ENCODE data around the gene PTPRK. TPM values are rescaled to one million over a fixed set of nuclear protein-coding genes. Genes with fewer than 3 reads are reported as not detected.
A peak's percentile ranks its signal among the peaks of the same experiment; 100 is the strongest.

PTPRK gene
- total RNA-seq, 2 donors from 2014 or later: 113 to 121 TPM

DNA sequence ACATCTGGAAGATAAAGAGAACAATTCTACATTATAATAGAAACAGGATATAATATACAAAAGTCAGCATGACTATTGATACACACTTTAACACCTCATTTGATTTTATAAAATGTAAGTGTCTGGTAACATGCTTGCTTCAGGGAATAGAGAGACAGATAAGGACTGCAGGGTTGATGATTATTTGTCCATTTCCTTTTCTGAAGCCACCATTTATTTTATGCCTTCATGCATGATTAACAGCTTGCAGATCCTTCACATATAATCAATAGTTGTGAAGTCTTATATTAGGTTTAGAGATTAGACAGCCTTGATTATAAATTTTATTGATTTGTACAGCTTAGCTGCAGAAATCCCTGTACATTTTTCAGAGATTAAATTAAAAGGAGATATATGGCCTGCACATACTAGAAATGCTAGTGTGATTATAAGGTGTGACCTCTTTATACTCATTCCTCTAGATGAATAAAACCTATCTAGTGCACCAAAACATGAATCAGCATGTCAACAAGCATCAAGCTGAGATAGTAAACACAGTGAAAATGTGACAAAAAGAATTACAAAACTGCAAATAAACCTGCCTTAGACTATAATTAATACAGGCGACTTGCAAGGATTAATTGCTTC is 420.7 kb downstream of the PTPRK start:
- DNase-seq: no peak
- ATAC-seq: no peak

DNA sequence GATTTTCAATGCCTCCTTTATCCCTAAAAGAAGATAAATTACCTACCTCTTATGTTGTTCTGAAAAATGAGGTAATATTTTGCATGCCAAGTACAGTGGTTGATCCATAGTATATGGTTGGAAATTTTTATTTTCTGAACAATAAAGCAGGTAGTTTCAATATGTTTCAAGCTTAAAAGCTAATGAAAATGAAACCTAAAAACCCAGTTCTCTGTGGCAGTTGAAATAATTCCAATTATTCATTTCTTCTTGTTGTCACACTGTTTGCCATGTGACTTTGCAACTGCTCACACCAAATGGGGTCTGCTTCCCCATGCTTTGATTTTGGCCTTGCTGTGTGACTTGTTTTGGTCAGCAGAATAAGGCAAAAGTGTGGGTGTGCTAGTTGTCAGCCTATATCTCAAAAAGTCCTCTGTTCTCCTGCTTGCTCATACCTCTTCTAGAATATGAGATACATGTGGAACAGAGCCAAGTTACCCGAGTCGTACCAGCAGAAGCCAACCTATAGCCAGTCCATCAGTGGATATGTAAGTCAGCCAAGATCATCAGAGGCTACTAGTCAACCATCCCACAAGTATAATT is 422.3 kb downstream of the PTPRK start:
- DNase-seq (no peak), ATAC-seq (no peak)
- intact Hi-C loops (cut with DNase I, micrococcal nuclease): no loop called here

More for the DNA sequence above, 420.7 kb downstream of the PTPRK start:
- intact Hi-C loops (cut with DNase I, micrococcal nuclease): no loop called here

DNA sequence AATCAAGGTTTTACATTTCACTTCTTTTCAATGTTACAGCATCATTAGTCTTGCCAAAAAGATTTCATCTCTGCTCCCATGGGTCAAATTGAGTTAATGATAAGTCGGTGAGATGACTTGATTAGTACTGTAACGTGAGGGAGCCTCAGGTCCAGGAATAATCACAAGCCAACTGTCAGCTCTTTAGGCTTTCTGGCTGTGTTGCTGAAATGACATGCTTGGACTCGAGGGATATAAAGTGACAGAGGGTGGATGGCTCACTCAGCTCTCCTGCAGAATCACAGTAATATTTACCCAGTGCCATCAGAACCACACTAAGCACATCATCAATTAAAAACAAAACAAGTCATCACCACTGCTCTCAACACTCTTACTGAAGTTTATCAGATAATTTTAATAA is 423.4 kb downstream of the PTPRK start:
- DNase-seq (no peak), ATAC-seq (no peak)
- intact Hi-C loops (cut with DNase I, micrococcal nuclease): no loop called here

DNA sequence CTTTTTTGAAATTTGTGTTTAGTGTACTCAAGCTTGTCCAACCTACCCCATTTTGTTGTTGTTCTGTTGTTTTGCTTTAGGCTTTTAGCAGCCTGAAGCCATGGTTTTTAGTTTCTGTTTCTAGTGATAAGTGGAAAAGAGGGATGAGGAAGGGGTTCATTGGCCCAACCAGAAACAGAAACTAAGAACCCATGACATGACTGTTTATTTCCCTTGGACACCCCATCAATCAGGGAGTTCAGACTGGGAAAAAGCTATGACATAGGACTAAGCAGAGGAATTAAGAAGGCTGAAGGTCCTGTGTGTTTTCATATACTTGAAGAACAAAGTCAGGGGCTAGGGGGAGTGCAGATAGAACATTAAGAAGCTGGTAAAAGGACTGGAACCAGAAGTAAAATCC is 425.0 kb downstream of the PTPRK start:
- intact Hi-C loops (cut with DNase I, micrococcal nuclease): no loop called here
- DNase-seq (no peak), ATAC-seq (no peak)

DNA sequence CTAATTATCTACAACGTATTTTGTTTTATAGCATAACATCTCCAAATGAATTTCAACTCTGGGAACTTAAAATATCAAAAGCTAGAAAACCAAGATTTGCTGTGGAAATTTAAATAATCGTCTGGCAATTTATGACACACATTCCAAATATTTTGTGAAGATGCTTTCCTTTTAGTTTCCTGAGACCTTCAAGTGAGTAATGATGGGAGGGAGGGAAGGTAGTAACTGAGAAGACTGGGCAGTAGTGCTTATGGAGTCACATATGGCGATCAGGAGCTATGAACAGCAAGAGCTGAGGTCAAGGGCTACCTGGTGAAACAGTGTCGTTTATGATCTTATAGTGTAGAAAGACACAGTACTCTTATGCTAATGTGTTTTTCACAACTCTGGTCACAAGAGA is 441.4 kb downstream of the PTPRK start:
- DNase-seq: no peak
- ATAC-seq: no peak
- intact Hi-C loops (cut with DNase I, micrococcal nuclease): no loop called here

DNA sequence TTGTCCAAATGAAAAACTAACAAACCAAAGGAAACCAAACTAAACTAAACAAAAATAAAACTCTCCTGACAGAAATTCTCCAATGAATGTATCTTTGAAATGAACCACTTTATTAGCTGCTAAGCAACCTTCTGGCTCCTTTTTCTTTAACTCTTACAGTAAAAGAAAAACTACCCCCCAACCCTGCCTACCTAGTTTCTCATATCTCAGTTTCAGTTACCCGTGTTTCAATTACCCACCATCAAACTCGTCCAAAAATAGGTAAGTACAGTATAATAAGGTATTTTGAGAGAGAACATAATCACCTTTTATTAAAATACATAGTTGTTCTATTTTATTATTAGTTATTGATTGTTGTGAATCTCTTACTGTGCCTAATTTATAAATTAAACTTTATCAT is 442.1 kb downstream of the PTPRK start:
- ATAC-seq (no peak), DNase-seq (no peak)
- intact Hi-C loops (cut with DNase I, micrococcal nuclease): no loop called here

DNA sequence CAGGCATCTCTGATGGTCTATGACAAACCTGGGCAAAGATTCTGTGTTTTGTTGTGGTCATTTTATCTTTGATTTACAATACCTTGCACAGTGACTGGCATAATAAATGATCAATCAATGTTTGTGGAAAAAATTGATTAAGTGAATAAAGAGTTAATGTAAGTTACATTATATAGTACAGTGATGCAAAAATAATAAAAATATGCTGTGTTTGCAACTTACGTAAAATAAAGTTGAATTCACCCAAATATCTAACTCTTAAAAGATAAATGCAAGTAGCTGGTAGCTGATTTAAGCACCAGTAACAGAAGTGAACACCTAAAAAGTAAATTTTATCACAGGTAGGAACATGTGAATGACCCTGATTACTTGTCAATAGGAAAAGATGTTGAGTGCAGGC is 443.6 kb downstream of the PTPRK start:
- ATAC-seq: no peak
- intact Hi-C loops (cut with DNase I, micrococcal nuclease): no loop called here
- no peak for DNase-seq

DNA sequence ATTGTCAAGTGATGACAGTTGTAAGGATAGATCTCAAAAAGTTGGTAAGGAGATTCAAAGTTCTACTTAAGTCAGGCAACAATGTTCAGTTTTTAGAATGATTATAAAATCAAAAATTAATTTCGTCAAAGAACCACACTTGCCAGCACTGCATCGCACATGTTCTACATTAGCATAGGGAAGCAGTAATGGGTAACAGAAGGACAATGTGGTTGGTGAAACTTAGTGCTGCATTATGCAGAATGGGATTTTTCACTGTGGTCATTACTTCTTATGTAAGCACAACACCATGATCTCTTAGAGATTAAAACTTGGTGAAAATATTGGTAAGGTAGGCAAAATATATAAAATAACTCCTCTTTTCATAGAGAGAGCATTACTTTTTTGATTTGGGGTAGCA is 445.8 kb downstream of the PTPRK start:
- DNase-seq (no peak), ATAC-seq (no peak)
- intact Hi-C loops (cut with DNase I, micrococcal nuclease): no loop called here

DNA sequence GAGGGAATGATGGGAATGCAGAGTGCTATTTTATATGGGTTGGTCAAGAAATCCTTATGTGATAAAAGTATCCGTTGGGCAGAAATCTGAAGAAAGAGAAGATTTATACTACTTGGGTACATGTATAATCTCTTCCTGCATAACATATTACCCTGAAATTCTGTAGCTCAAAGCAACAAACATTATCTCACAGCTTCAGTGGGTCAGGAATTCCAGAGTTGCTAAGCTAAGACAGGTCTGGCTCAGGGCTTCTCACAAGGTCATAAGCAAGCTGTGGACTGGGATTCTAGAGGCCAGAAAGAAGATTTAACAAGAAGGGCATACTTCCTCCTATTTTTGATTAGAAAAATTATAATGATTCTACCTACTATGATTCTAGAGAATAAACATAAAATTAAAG is 447.0 kb downstream of the PTPRK start:
- intact Hi-C loops (cut with DNase I, micrococcal nuclease): no loop called here
- ATAC-seq (no peak), DNase-seq (no peak)

DNA sequence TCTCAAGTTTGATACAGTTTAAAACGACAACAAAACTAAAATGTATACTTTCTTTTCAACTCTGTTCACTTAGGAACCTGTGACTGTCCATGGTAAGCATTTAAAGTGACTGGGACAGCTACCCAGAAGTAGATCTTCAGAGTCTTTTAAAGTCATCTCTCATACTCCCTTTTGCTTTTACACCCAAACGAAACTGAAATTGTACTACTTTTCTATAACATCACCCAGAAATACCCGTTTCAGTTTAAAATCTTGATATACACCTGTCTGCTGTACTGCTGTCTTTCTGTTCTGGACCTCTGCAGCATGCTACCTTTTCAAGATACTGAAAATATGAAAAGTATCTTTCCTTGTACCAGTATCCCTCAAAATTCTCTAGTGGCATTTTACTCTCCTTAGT is 449.2 kb downstream of the PTPRK start:
- ATAC-seq: no peak
- intact Hi-C loops (cut with DNase I, micrococcal nuclease): no loop called here
- DNase-seq: no peak

DNA sequence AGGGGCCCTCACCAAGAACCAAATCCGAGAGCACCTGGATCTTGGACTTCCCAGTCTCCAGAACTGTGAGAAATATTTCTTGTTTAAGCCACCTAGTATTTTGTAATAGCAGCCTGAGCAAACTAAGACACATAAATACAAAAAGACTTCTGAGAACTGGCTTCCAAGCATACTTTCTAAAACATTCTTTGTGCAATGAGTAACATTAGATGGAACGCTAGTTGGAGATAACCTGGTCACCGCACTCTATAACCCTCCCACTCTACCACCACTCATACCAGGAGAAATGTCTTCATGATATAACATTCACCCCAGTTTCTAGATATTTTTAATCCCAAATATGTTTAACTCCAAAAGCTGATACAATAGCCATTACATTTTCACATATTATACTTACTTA is 450.0 kb downstream of the PTPRK start:
- intact Hi-C loops (cut with DNase I, micrococcal nuclease): no loop called here
- no peak for ATAC-seq

DNA sequence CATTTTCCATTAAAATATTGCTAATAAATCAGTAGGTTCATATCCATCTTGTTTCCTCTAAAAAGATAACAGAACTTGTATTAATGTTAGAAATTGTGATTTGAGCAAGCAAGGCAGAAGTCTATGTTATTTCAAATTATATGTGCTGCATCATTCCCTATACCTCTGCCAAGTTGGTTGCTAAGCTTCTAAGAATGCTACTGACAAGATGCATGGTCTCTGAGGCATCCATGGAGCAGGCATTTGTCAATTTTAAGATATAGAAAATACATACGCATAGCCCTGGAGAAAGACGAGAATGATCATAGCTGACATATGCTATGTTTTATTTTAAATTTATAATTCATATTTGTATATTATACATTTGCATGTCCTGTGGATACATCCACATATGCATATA is 451.2 kb downstream of the PTPRK start:
- ATAC-seq: no peak
- intact Hi-C loops (cut with DNase I, micrococcal nuclease): no loop called here
- no peak for DNase-seq

More for the DNA sequence above, 450.0 kb downstream of the PTPRK start:
- DNase-seq: no peak

DNA sequence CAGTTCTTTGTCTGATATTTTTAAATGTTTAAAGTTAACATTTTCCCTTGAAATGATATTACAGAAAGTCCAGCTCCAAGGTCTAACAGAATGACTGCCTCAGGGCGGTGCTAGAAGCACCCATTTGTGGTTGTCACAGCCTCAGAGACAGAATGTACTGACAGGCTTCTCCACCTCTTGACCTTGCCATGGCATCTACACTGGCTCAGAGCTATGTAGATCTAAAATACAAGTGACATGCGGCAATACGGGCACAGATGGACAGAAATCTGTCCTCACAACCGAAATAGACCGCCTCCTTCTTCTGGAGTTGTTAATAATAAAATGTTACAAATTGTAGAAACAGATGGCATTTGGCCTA is 452.3 kb downstream of the PTPRK start:
- DNase-seq (no peak), ATAC-seq (peak; percentile 39)
- intact Hi-C loops (cut with DNase I, micrococcal nuclease): no loop called here

DNA sequence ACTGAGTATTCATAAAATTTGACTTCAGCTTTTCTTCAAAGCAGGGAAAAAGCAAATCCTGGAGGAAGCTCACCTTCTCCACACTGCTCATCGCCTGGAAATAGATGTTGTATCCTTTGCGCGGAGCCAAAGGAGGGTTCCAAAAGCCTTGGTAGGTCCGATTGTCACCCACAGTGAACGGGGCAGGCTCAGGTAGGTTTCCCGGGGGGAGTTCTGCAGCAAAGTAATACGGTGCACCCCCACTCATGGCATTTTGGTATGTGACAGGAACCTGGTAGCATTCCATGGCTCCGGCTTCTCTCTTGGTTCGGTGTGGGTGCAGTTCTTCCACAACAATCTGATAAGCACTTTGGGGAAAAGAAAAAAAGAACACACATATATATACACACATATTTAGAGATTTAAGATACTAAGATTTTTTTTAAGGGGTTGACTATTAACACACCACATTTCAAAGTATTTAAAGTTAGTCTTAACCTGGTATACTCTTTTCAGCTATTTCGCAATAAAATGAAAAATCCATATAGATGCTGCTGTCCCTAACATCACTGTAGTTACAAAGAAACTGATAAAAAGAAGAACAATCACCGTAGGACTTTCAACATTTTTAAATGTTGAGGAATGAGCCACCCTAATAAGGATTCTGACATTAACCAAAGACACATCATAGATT is 452.8 kb downstream of the PTPRK start:
- DNase-seq (no peak), ATAC-seq (no peak)
- intact Hi-C loops (cut with DNase I, micrococcal nuclease): no loop called here

DNA sequence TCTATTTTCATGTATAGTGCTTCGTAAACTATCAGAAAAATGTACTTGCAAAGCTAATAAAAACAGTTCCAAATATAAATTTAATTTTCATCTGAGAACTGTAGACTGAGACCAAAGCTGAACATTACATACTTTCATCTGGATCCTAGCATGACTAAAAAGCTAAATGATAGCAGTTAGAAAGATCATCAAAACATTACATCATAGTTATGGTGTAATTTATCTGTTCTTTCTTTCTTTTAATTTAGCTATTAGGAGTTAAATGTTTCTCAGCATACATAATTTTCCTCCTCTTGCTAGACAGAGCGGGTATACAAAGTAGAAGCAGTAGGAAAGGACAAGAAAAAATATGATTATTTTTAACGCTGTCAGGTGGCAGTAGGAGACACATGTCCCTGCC is 455.3 kb downstream of the PTPRK start:
- DNase-seq (no peak), ATAC-seq (no peak)
- intact Hi-C loops (cut with DNase I, micrococcal nuclease): no loop called here

DNA sequence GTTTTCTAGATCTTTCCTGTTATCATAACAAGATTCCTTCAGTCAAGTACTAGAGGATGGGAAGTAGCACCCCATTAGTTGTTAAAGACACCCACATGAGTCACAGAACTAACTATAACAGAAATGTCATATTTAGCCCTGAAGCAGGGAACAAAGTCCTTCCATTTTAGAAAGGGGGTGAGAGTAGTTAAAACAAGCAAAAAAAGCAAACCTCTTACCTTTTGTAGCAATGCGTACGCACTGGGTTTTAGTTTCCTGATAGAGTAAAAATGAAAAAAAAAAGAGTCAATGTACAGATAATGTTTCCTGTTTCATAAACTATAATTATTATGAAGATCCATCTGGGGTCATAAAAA is 455.9 kb downstream of the PTPRK start:
- ATAC-seq: no peak
- intact Hi-C loops (cut with DNase I, micrococcal nuclease): no loop called here
- no peak for DNase-seq

DNA sequence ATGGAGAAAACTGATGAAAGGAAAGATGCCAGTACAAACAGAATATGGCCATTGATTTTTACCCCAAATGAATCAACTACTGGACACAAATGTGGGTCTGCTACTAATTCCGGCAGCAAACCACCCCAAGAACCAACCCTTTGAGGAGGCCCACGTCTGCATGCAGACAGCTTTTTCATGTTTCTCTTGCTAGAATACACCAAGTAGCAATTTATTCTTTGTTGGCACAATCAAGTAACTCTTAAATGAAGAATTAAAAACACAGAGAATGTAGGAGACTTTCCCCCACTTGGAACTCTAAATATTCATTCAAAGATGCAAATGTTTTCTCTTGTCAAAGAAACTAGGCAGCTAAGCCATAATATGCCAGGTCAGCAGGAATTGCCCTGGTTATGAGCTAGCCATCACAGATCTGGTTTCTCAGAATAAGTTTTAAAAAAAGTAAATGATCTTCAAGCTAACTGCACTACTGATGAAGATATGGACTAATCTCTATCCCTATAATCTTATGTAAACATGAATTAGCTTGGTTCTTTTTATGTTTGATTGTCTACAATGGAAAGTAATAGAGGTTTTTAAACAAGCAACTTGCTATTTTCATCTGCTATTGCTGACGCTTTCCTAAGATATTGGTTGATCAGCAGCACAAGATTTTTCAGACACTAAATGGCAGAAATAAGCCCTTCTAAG is 456.4 kb downstream of the PTPRK start:
- no peak for ATAC-seq
- DNase-seq: no peak
- intact Hi-C loops (cut with DNase I, micrococcal nuclease): no loop called here

DNA sequence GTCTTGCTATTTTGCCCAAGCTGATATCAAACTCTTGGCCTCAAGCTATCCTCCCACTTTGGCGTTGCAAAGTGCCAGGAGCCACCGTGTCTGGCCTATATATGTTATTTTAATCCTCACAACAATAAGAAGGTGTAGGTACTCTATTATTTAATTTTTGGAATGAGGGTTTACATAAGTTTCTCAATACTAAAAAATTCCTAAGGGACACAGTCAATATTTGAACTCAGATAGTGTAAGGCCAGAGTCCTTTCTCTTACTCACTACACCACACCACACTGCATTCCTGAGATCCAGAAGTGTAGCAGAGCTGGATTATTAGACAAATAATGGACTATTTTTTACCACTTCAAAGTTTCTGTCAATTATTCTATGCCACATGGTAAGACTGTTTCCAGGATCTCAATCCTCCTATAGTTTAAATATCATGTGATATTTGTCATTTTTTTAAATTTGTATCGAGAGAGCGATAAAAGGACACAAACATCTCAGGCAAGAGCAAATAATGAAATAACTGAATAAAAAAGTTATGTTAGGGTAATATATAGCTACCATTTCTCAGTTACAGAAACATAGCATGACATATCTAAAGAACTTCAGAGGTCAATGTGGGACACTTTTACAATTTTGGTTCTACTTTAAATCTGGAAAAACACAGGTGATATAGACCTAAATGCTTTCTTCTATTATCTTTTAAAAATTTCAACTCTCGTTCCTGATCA is 457.4 kb downstream of the PTPRK start:
- intact Hi-C loops (cut with DNase I, micrococcal nuclease): no loop called here
- DNase-seq (no peak), ATAC-seq (no peak)

DNA sequence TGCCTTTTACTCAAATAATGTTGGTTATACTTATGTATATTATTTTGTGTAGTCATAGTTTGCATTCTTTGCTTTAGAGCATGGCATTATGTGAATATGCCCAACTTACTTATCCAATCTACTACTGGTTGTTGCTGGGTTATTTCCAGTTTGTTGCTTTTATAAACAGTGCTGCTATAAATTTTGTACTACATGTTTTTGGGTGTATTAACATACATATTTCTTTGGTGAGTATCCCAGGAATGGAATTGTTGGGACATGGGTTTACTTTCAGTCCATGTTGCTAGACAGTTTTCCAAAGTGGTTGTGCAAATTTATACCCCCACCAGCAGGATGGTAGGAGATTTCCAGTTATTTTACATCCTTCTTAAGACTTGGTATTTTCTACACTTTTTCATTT is 462.5 kb downstream of the PTPRK start:
- no peak for ATAC-seq
- intact Hi-C loops (cut with DNase I, micrococcal nuclease): no loop called here

DNA sequence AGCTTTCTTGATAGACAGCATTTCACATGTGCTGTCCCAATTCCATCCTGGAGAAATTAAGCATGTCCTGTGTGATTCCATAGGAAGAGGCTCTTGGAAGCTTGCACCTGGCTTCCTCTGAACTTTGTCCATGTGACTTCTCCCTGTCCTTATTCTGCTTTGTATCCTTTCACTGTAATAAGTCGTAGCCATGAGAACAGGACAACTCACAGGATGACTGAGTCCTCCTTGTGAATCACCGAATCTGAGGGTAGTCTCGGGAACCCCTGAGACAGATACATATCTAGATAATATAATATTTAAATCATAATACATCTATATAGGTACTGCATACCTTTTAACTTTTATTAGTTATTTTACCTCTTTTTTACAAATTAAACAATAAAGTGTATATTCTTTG is 462.9 kb downstream of the PTPRK start:
- intact Hi-C loops (cut with DNase I, micrococcal nuclease): no loop called here
- DNase-seq (no peak), ATAC-seq (no peak)

More for the DNA sequence above, 462.5 kb downstream of the PTPRK start:
- no peak for DNase-seq

Data from left colon (tissue), 2 donors.